ENCODE results near the gene LRRC23. TPM values are rescaled to one million over a fixed set of nuclear protein-coding genes. Genes with fewer than 3 reads are reported as not detected.

LRRC23 gene
- polyA plus RNA-seq, 1 of the 3 experiments (the other 2 are of a cell fraction), result 11.9 TPM

DNA sequence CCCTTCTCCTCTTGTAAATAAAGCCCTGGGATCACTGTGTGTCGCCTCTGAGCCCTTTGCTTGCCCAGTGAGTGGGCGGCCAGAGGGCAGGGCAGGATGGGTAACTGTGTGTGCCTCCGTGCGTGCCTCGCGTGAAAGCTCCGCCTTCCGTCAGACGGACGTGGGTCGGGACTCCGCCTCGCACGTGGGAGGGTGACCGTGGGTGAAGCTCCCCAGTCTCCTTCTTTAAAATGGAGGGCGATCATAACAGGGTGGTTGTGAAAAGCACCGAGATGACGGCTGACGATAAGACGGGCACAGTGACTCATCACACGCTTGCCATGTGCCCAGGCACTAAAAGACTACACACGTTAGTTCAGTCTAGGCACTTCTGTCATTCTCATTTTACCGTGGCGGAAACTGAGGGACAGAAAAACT, 56.7 kb downstream of the LRRC23 start:
- CTCF ChIA-PET, result interaction anchor here (0.6 to 8.0 kb wide), 10 partner anchors 8 to 148 kb away, joined by 3 to 114 read pairs (median 4); partner anchors contain the start of genes C12orf57, ENO2 and RNU7-1
- Histone ChIP-seq H3K27me3 (ENCODE audit: insufficient read depth) (no peaks in the 10 kb centered on the region), H3K4me2 (no peak overlapping the region), H3K9ac (no peak overlapping the region), H3F3A (replicated peaks; ENCODE audit: insufficient read depth) (peaks cover 19% of the 10 kb centered on the region), H3K9me3 (no peaks in the 10 kb centered on the region), H3K36me3 (replicated peaks in 1 of 2; ENCODE audit: control insufficient read depth in 1 of 2, insufficient read depth in 2 of 2, low read length in 1 of 2) (peaks cover 4 to 20% of the 10 kb centered on the region in 2 experiments), H4K20me1 (ENCODE audit: insufficient read depth) (no peaks in the 10 kb centered on the region), H3K79me2 (ENCODE audit: insufficient read depth) (no peaks in the 10 kb centered on the region), H3K9me2 (no peaks in the 10 kb centered on the region), H2AFZ (ENCODE audit: low read depth) (peak overlapping the region; percentile 86; the same call in 1 of the 2 replicates), H3K4me3 (ENCODE audit: low read depth in 2 of 2, low read length in 1 of 2) (no peak overlapping the region), H3K27ac (ENCODE audit: low read depth in 2 of 2, low read length in 1 of 2) (no peak overlapping the region), H3K4me1 (ENCODE audit: control insufficient read depth in 1 of 2, insufficient read depth in 2 of 2, low read depth in 1 of 2, low read length in 1 of 2) (peaks cover 0 to 8% of the 10 kb centered on the region in 2 experiments; a peak in 2 of 4 replicates)
- POLR2A ChIA-PET, result interaction anchor here (1.6 to 6.8 kb wide), 2 partner anchors 16 to 40 kb away, joined by 3 to 62 read pairs; partner anchors contain the start of genes C12orf57 and RNU7-1
- peak; percentile 34 for DNase-seq
- no peak for TF ChIP-seq RCOR1 (IDR thresholded peaks at IDR 0.05; ENCODE audit: low read length)
- no peak for TF ChIP-seq MEF2A (IDR thresholded peaks at IDR 0.05; ENCODE audit: borderline replicate concordance, low read depth)
- TF ChIP-seq, protein P1, sequence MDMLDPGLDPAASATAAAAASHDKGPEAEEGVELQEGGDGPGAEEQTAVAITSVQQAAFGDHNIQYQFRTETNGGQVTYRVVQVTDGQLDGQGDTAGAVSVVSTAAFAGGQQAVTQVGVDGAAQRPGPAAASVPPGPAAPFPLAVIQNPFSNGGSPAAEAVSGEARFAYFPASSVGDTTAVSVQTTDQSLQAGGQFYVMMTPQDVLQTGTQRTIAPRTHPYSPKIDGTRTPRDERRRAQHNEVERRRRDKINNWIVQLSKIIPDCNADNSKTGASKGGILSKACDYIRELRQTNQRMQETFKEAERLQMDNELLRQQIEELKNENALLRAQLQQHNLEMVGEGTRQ (IDR thresholded peaks at IDR 0.05; ENCODE audit: borderline replicate concordance, low read depth, low read length), result no peak
- TF ChIP-seq, protein P2, sequence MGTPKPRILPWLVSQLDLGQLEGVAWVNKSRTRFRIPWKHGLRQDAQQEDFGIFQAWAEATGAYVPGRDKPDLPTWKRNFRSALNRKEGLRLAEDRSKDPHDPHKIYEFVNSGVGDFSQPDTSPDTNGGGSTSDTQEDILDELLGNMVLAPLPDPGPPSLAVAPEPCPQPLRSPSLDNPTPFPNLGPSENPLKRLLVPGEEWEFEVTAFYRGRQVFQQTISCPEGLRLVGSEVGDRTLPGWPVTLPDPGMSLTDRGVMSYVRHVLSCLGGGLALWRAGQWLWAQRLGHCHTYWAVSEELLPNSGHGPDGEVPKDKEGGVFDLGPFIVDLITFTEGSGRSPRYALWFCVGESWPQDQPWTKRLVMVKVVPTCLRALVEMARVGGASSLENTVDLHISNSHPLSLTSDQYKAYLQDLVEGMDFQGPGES (IDR thresholded peaks at IDR 0.05; ENCODE audit: low read depth, low read length), result no peak
- no peak for TF ChIP-seq TCF12 (IDR thresholded peaks at IDR 0.05)
- no peak for TF ChIP-seq RXRA (IDR thresholded peaks at IDR 0.05; ENCODE audit: borderline replicate concordance, low read depth)
- TF ChIP-seq EZH2phosphoT487 (IDR thresholded peaks at IDR 0.05; ENCODE audit: borderline replicate concordance, low read depth), result no peak
- no peak for TF ChIP-seq ELF1 (IDR thresholded peaks at IDR 0.05)
- TF ChIP-seq SIN3A (IDR thresholded peaks at IDR 0.05; ENCODE audit: borderline replicate concordance, low read depth, low read length), result no peak
- no peak for TF ChIP-seq RFX5 (IDR thresholded peaks at IDR 0.05; ENCODE audit: low read length)
- TF ChIP-seq, protein P3, sequence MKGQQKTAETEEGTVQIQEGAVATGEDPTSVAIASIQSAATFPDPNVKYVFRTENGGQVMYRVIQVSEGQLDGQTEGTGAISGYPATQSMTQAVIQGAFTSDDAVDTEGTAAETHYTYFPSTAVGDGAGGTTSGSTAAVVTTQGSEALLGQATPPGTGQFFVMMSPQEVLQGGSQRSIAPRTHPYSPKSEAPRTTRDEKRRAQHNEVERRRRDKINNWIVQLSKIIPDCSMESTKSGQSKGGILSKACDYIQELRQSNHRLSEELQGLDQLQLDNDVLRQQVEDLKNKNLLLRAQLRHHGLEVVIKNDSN (IDR thresholded peaks at IDR 0.05; ENCODE audit: borderline replicate concordance, low read depth), result no peak
- TF ChIP-seq TAF1 (IDR thresholded peaks at IDR 0.05; ENCODE audit: borderline replicate concordance, low read depth, low read length), result no peak
- TF ChIP-seq NRF1 (IDR thresholded peaks at IDR 0.05; ENCODE audit: low read depth, low read length), result no peak
- 74% methylated on average over 23 of the region's 24 CpGs for WGBS (ENCODE audit: low lambda C conversion rate)
